ENCODE measurements around the gene PERM1. TPM values are rescaled to one million over a fixed set of nuclear protein-coding genes. Genes with fewer than 3 reads are reported as not detected.

PERM1 gene
- total and polyA plus RNA-seq, 2 of the 8 experiments (the other 6 are each of a cell fraction or from before 2014, with no cell fraction given): not detected

- POLR2A ChIA-PET (ENCODE audit: partially characterized antibody): interaction anchor here (1.5 to 2.3 kb wide), 2 partner anchors 12 to 22 kb away, joined by 9 to 14 read pairs; no protein-coding TSS in a partner anchor
- Histone ChIP-seq H3K4me3 (ENCODE audit: extremely low read depth in 1 of 4, insufficient read depth in 2 of 4, low read depth in 3 of 4, low read length in 4 of 4) (no peak overlapping the region), H3K23me2 (ENCODE audit: low read depth, low read length) (peaks cover 6% of the 10 kb centered on the region; the same call in 1 of the 2 replicates), H3K9me3 (ENCODE audit: insufficient read depth in 2 of 2, low read depth in 1 of 2, low read length in 1 of 2) (no peaks in the 10 kb centered on the region), H3K4ac (replicated peaks; ENCODE audit: insufficient read length, low read depth, low read length) (no peak overlapping the region), H3K4me1 (replicated peaks in 1 of 4; ENCODE audit: control insufficient read depth in 3 of 4, insufficient read depth in 4 of 4, low read length in 3 of 4) (peaks cover 0 to 28% (median 12%) of the 10 kb centered on the region in 4 experiments; a peak in 6 of 7 replicates), H2BK12ac (ENCODE audit: low read depth, low read length) (no peak overlapping the region), H3K27ac (ENCODE audit: low read depth, low read length) (no peak overlapping the region), H3K14ac (ENCODE audit: insufficient read length) (no peak overlapping the region), H3K79me2 (ENCODE audit: control insufficient read depth in 1 of 2, insufficient read depth in 2 of 2, low read length in 2 of 2) (no peaks in the 10 kb centered on the region), H2BK120ac (replicated peaks; ENCODE audit: low read depth, low read length) (no peak overlapping the region), H3K56ac (replicated peaks; ENCODE audit: insufficient read length, low read depth, low read length) (no peak overlapping the region), H2AFZ (ENCODE audit: low read length) (no peak overlapping the region), H2AK5ac (ENCODE audit: low read depth, low read length) (no peak overlapping the region), H3K27me3 (replicated peaks in 1 of 4; ENCODE audit: control insufficient read depth in 3 of 4, extremely low read depth in 1 of 4, insufficient read depth in 3 of 4, low read length in 3 of 4) (peaks cover 85 to 99% (median 96%) of the 10 kb centered on the region in 4 experiments), H2BK20ac (ENCODE audit: low read length) (no peak overlapping the region), H3K9ac (replicated peaks in 1 of 4; ENCODE audit: extremely low read depth in 1 of 4, low read depth in 3 of 4, low read length in 3 of 4) (no peak overlapping the region), H3K79me1 (ENCODE audit: low read depth, low read length) (no peaks in the 10 kb centered on the region), H2BK15ac (ENCODE audit: low read length) (no peak overlapping the region), H2BK5ac (ENCODE audit: low read depth, low read length) (no peak overlapping the region), H4K20me1 (replicated peaks in 1 of 2; ENCODE audit: control insufficient read depth in 1 of 2, insufficient read depth in 2 of 2, low read length in 2 of 2) (peaks cover 21 to 25% of the 10 kb centered on the region in 2 experiments), H4K8ac (ENCODE audit: extremely low read depth, insufficient read depth, low read length) (no peak overlapping the region), H3K18ac (ENCODE audit: extremely low read depth, low read length) (no peak overlapping the region), H3K23ac (ENCODE audit: insufficient read length) (no peak overlapping the region), H4K5ac (ENCODE audit: insufficient read length, low read depth, low read length) (no peak overlapping the region), H3K4me2 (ENCODE audit: insufficient read depth in 1 of 2, low read depth in 2 of 2, low read length in 2 of 2) (no peak overlapping the region), H3K36me3 (ENCODE audit: control insufficient read depth in 2 of 4, insufficient read depth in 4 of 4, low read length in 3 of 4) (peaks cover 0 to 8% (median 0%) of the 10 kb centered on the region in 4 experiments; a peak in 1 of 8 replicates), H4K91ac (replicated peaks; ENCODE audit: insufficient read length, low read length) (no peak overlapping the region)
- no peak for FAIRE-seq
- WGBS, 2 experiments (ENCODE audit: extremely low coverage in 1 of 2, insufficient coverage in 1 of 2, insufficient read length in 1 of 2, insufficient replicate concordance in 2 of 2, low coverage in 1 of 2, low lambda C conversion rate in 2 of 2, missing lambda C conversion rate in 1 of 2): 59% methylated on average over 9 of the region's 9 CpGs; no CpG with 5 or more reads in 1 of the 2 experiments
- DNase-seq (ENCODE audit: low read depth in 1 of 2, low spot score in 2 of 2): no peak
- CTCF ChIA-PET (ENCODE audit: partially characterized antibody): interaction anchor here (1.1 to 3.6 kb wide), 4 partner anchors 11 to 71 kb away, joined by 4 to 18 read pairs (median 10); no protein-coding TSS in a partner anchor
- no peak for TF ChIP-seq GABPA (IDR thresholded peaks at IDR 0.05; ENCODE audit: borderline replicate concordance, insufficient read depth, low read length)
These were observed 54.7 kb downstream of the PERM1 start for GRCh38 chr1:927234-927633.
